DMS114 treated with DMSO at 0.1 percent for 48 hours (cell line): Measurements from ENCODE around the gene ITIH5.

Source experiments
- DNase-seq: peaks from one replicate; lab custom pipeline; 2025; ENCODE audit not compliant: unreplicated experiment; lab: John Stamatoyannopoulos, UW

Gene ITIH5

GRCh38 chr10:7587168-7587864, 79.5 kb downstream of the ITIH5 start:
- no peak for DNase-seq

DNA sequence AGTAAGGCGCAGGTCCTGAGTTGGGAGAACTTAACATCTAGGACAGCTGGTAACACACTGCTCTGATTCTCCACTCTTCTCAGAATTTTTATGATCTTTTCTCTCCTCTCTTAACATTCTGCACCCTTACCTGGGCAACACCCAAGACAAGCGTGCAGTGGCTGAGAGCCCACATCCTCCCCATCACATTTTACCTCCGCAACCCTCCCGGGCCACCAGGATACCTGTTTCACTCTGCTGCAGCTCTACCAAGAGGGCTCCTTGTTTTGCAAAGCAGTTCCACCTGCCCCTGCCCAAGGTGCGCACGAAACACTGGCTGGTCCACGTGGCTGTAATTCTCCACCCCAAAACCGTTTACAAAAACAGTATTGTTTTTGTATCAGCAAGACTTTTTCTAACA, 81.5 kb downstream of the ITIH5 start:
- no peak for DNase-seq

- DNase-seq = no peak
Observed at GRCh38 chr10:7583626-7584025, 83.1 kb downstream of the ITIH5 start.

DNA sequence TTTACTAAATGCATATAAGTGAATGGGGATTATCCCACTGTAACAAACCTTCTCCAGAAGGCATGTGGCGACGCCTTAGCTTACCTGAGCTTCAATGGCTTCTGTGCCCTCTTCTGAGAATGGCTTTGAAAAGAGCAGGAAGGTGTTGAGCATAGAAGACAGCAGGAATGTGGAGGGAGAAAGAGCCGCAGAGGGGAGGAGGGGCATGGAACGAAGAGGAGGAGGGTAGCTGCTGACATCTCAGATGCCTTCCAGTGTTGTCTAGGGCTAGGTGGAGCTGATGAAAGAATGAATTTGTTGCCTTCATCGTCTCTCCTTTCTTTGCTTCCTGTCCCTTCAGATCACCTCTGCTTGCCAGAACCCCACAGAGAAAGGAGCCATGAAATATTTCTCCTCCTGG, 86.2 kb downstream of the ITIH5 start:
- no peak for DNase-seq

DNA sequence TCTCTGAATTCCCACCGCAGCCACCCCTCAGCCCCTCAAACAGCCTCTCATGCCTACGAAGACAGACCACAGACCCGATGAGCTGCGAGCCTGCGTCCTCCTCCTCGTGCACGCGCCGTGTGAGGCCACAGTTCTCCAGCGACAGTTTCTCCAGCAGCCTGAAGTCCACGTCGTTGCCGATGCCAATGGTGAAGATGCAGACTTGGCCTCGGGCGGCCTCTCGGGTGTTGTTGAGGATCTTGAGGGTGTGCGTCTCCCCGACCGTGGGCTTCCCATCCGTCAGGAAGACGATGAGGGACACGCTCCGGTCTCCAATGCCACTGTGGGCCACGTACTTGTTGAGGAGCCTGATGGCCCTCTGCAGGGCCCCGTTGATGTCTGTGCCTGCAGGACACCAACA, 87.1 kb downstream of the ITIH5 start:
- DNase-seq = no peak

GRCh38 chr10:7577579-7577978, 89.2 kb downstream of the ITIH5 start:
- no peak for DNase-seq

GRCh38 chr10:7577176-7577575, 89.6 kb downstream of the ITIH5 start:
- no peak for DNase-seq

DNA sequence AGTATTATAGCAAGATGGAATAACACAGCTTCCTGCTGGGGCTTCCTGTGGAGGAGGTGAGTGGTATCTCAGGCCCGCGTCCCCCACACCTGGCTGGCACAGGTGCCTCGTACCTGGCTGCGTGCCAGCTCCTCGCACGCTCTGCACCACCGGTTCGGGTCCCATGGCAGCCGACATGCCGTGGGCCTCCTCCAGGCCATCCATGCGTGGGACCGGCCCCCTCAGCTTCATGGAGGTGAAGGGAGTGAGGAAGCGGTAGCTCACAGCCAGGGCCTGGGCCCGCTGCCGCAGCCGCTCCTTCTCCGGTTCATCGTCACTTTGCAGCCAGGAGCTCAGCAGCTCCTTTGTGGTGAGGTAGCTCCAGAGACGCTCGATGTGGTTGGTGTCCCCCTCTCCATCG, 90.4 kb downstream of the ITIH5 start:
- no peak for DNase-seq

GRCh38 chr10:7572391-7572790, 94.4 kb downstream of the ITIH5 start:
- DNase-seq = no peak

- no peak for DNase-seq
Observed at GRCh38 chr10:7571981-7572380, 94.8 kb downstream of the ITIH5 start.

- no peak for DNase-seq
Observed at GRCh38 chr10:7567911-7568620, 98.7 kb downstream of the ITIH5 start.

GRCh38 chr10:7566891-7567290, 99.9 kb downstream of the ITIH5 start:
- DNase-seq = no peak

- no peak for DNase-seq
Observed at GRCh38 chr10:7565871-7566270, 100.9 kb downstream of the ITIH5 start.

GRCh38 chr10:7563770-7564169, 103.0 kb downstream of the ITIH5 start:
- DNase-seq = no peak

GRCh38 chr10:7563368-7563767, 103.4 kb downstream of the ITIH5 start:
- no peak for DNase-seq

- no peak for DNase-seq
Observed at GRCh38 chr10:7561985-7562384, 104.8 kb downstream of the ITIH5 start.

GRCh38 chr10:7561216-7561893, 105.4 kb downstream of the ITIH5 start:
- no peak for DNase-seq

DNA sequence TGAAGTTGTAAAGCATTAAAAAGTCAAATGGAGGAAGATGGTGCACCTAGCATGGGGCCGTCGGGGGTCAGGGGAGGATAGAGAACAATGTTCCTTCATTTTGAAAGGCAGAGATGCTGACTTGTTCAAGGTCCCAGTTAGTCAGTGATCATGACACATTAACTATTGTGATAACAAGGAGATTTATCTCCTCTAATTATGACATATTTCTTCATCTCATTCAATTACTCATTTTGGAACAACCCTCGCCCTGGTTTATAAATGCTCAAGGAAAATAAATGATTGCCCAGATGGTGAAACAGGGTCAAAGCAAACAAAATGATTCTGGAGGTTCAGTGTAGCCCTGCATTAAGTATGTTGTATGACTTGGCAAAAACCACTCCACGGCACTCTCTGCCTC, 106.2 kb downstream of the ITIH5 start:
- no peak for DNase-seq

GRCh38 chr10:7559386-7559785, 107.4 kb downstream of the ITIH5 start:
- DNase-seq = no peak

GRCh38 chr10:7558036-7558435, 108.7 kb downstream of the ITIH5 start:
- DNase-seq = no peak

- DNase-seq = no peak
Observed at GRCh38 chr10:7553531-7553930, 113.2 kb downstream of the ITIH5 start.
